ENCODE measurements around the gene TMEM203. TPM values are rescaled to one million over a fixed set of nuclear protein-coding genes. Genes with fewer than 3 reads are reported as not detected.

TMEM203 gene
- total RNA-seq, 1 donor from 2014 or later, result 26.6 TPM

DNA sequence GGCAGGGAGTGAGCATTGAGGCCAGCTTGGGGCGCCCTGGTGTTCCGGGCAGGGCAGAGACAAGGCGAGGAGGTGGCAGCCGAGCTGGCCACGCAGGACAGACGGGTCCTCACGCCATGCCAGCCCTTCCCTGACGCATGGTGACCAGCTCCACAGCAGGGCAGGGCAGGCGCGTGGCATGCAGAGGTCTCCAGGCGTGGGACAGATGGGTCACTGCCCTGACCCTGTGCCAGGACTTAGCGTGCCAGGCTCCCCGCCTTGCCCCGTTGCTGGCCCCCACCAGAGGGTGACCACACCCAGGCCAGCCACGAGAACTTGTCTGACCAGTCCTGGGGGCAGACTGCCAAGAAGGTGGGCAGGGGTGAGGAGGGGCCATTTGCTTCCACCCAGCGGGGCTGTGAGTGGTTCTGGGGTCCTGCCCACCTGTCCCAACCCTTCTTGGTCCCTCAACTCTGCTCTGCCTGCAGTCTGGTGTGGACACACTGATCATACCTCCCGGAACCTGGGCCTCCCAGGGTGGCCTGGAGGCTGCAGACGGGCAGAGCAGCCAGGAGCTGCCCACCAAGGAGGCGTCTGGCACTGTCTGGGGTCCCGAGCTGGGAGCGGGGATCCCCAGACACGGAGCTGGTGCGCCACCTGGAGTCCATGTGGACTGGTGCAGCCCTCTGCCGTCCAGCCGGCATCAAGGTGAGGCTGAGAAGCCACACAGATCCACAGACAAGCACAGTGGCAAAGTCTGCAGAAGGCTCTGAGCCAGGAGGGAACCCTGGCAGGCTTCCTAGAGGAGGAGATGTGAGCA is 21.8 kb upstream of the TMEM203 start, which contains the start of gene RNF224:
RNF224 (plus strand) TSS at position 449 of the 799 bp plus-strand sequence. CDS start 834 bp downstream, outside the sequence.
- intact Hi-C loops (cut with DNase I), result no loop called here
- ATAC-seq, result peak; percentile 73 to 75
- peak within 1 kb of the TSS; percentile 77 for H3K27ac ChIP-seq

DNA sequence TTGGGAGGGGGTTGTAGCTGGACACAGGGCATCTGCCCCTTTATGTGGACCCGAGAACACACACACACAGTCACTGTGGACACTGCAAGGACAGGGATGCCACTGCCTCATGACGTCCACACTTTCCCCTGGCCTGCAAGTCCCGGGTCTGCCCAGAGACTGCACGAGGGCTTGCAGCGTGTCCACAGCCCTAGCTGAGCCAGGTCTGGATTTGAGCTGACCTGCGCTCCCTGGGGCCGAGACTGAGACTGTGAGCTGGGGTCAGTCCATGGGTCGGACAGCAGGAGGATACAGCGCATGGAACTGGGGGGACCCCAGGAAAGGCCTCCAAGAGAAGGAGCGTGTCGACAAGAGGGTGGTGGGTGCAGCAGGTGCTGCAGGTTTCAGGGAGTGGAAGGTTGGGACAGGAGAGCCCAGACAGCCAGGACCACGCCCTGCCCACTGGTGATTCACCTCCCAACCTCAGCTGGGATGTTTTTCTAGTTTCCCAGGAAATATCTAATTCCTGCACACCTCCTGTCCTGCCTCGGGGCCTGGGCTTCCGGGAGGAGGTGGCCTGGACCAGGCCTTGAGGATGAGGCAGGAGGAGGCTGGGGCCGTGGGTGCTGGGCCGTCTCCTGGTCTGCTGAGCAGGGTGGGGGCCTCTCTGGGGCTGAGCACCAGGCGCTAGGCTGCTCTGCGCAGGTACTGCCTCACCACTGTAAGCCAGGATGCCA is 21.0 kb upstream of the TMEM203 start:
- Histone ChIP-seq H3K36me3 (no peaks in the 10 kb centered on the region), H3K27me3 (ENCODE audit: low read depth) (peaks cover 30% of the 10 kb centered on the region), H3K4me1 (peaks cover 30% of the 10 kb centered on the region), H3K4me3 (peak overlapping the region; percentile 6), H3K9me3 (no peaks in the 10 kb centered on the region), H3K27ac (peak overlapping the region; percentile 77)
- DNase-seq, result no peak
- TF ChIP-seq, protein P1, sequence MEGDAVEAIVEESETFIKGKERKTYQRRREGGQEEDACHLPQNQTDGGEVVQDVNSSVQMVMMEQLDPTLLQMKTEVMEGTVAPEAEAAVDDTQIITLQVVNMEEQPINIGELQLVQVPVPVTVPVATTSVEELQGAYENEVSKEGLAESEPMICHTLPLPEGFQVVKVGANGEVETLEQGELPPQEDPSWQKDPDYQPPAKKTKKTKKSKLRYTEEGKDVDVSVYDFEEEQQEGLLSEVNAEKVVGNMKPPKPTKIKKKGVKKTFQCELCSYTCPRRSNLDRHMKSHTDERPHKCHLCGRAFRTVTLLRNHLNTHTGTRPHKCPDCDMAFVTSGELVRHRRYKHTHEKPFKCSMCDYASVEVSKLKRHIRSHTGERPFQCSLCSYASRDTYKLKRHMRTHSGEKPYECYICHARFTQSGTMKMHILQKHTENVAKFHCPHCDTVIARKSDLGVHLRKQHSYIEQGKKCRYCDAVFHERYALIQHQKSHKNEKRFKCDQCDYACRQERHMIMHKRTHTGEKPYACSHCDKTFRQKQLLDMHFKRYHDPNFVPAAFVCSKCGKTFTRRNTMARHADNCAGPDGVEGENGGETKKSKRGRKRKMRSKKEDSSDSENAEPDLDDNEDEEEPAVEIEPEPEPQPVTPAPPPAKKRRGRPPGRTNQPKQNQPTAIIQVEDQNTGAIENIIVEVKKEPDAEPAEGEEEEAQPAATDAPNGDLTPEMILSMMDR (IDR thresholded peaks at IDR 0.05), result no peak
- ATAC-seq, result peak in 1 of 2 donors; percentile 2
- intact Hi-C loops (cut with DNase I), result no loop called here

More for the DNA sequence above, 21.8 kb upstream of the TMEM203 start, which contains the start of gene RNF224:
- TF ChIP-seq, protein P1 (IDR thresholded peaks at IDR 0.05), result peak; percentile 92
- H3K27me3 ChIP-seq (ENCODE audit: low read depth), result peaks cover 38% of the 10 kb centered on the region
- no peaks in the 10 kb centered on the region for H3K9me3 ChIP-seq
- DNase-seq, result peak; percentile 90
- peaks cover 30% of the 10 kb centered on the region for H3K4me1 ChIP-seq
- no peaks in the 10 kb centered on the region for H3K36me3 ChIP-seq
- peak within 1 kb of the TSS; percentile 6 for H3K4me3 ChIP-seq

DNA sequence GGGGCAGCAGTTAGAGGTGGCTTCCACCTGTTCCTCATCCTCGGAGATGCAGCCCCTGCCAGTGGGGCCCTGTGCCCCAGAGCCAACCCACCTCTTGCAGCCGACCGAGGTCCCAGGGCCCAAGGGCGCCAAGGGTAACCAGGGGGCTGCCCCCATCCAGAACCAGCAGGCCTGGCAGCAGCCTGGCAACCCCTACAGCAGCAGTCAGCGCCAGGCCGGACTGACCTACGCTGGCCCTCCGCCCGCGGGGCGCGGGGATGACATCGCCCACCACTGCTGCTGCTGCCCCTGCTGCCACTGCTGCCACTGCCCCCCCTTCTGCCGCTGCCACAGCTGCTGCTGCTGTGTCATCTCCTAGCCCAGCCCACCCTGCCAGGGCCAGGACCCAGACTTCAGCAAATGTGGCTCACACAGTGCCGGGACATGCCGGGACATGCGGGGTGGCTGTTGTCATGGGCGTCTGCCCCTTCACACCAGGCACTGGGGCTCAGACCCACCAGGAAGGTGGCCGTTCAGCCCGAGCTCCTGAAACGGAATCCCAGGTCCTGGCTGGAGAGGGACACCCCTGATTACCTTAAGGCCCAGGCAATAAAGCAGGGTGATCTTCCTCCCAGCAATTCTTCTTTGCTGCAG is 20.4 kb upstream of the TMEM203 start:
- Histone ChIP-seq H3K36me3 (no peaks in the 10 kb centered on the region), H3K4me1 (peaks cover 30% of the 10 kb centered on the region), H3K27me3 (ENCODE audit: low read depth) (peaks cover 23% of the 10 kb centered on the region), H3K27ac (peak overlapping the region; percentile 77), H3K9me3 (no peaks in the 10 kb centered on the region), H3K4me3 (no peak overlapping the region)
- TF ChIP-seq, protein P1 (IDR thresholded peaks at IDR 0.05), result no peak
- DNase-seq (no peak), ATAC-seq (no peak)
- intact Hi-C loops (cut with DNase I), result no loop called here

DNA sequence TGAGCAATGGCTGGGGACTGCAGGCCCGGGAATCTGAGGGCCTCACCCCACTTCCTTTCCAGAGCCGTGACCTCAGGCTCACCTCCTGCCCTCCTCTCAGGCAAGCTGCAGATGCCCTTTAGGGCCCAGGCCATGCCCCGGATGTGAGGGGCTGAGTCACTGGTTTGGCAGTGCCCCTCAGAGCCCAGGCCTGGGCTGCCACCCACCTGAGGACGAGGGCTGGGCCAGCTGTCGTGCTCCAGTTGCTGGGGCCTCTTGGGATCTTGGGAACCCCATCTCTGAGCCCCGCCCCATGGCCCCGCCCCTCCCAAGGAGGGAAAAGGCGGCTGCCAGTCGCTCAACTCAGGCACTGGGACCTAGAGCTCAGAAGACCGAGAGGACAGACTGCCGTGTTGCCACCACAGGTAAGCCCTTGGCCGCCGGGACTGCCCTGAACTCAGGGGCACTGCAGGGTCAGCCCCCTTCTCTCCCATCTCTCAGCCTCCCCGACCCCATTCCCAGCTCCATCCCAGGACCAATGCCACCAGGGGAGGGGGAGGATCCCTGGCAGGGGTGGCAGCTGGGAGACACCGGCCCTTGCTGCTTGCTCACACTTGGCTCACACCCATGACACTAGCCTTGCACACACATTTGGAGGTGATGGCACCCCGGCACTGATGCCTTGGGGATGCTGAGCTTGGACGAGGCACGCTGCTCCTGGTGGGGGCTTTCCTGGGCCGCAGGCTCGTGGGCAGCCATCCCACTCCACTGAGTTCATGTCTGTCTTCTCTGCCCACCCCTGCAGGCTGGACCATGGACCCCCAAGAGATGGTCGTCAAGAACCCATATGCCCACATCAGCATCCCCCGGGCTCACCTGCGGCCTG is 19.6 kb upstream of the TMEM203 start, which contains the start of gene CYSRT1:
CYSRT1 (plus strand) TSS at position 345 of the 865 bp plus-strand sequence; CDS start at position 793, 448 bp downstream.
- ATAC-seq (no peak), DNase-seq (no peak)
- Histone ChIP-seq H3K4me3 (peak within 1 kb of the TSS; percentile 78), H3K4me1 (peaks cover 30% of the 10 kb centered on the region), H3K27ac (peak within 1 kb of the TSS; percentile 91), H3K36me3 (no peaks in the 10 kb centered on the region), H3K27me3 (ENCODE audit: low read depth) (peaks cover 16% of the 10 kb centered on the region), H3K9me3 (no peaks in the 10 kb centered on the region)
- TF ChIP-seq, protein P1 (IDR thresholded peaks at IDR 0.05), result no peak
- intact Hi-C loops (cut with DNase I), result no loop called here

All from lower lobe of right lung (tissue), 2 donors.